ENCODE data around the gene GPATCH3. TPM values are rescaled to one million over a fixed set of nuclear protein-coding genes. Genes with fewer than 3 reads are reported as not detected.
A peak's percentile ranks its signal among the peaks of the same experiment; 100 is the strongest.

Gene GPATCH3
- total RNA-seq, 1 experiment from 2014 or later, result 14.8 TPM

GRCh38 chr1:26864610-26865480 lies 35.4 kb downstream of the GPATCH3 start:
- H4K20me1 ChIP-seq (ENCODE audit: insufficient read depth), result no peaks in the 10 kb centered on the region
- ChIA-PET CTCF (interaction anchor here (0.9 to 3.1 kb wide), 11 partner anchors 10 to 364 kb away, joined by 3 to 12 read pairs (median 4); no protein-coding TSS in a partner anchor), RAD21 (ENCODE audit: low non-redundant PET in 1 of 2, low total read pairs in 2 of 2, uncharacterized antibody in 2 of 2, unreplicated experiment in 2 of 2) (interaction anchor here (0.7 to 0.9 kb wide), 2 partner anchors 54 to 257 kb away, joined by 3 read pairs; no protein-coding TSS in a partner anchor), POLR2A (interaction anchor here (0.7 to 3.9 kb wide), 19 partner anchors 9 to 272 kb away, joined by 3 to 29 read pairs (median 5); partner anchors contain the start of genes GPATCH3, GPN2, NUDC and TRNP1)
- intact Hi-C loops (cut with micrococcal nuclease), result loop anchor here (5.0 to 10.0 kb wide), 2 partner anchors 170 to 263 kb away; partner anchors contain the start of gene ARID1A
- H3K36me3 ChIP-seq (ENCODE audit: control insufficient read depth in 1 of 2, insufficient read depth in 2 of 2, low read length in 2 of 2), result 0 out of 4 replicates have a peak, but pooled peaks cover 0 to 5% of the 10 kb centered on the region in 2 experiments
- H3K9me3 ChIP-seq (ENCODE audit: control insufficient read depth in 1 of 2, insufficient read depth in 1 of 2, low read depth in 1 of 2, low read length in 2 of 2), result no peaks in the 10 kb centered on the region
- no peaks in the 10 kb centered on the region for H3K9me2 ChIP-seq (ENCODE audit: insufficient read depth)
- peak overlapping the region; percentile 88 to 96 for H3K4me3 ChIP-seq (replicated peaks in 1 of 2; ENCODE audit: low read depth in 1 of 2, low read length in 2 of 2)
- peaks cover 42 to 62% of the 10 kb centered on the region in 2 experiments for H3K4me1 ChIP-seq (ENCODE audit: control insufficient read depth in 1 of 2, insufficient read depth in 2 of 2, low read length in 2 of 2)
- no peak overlapping the region for H2AFZ ChIP-seq (ENCODE audit: low read depth, low read length, poor library complexity, severe bottlenecking)
- H3K27me3 ChIP-seq (ENCODE audit: insufficient read depth, low read length), result no peaks in the 10 kb centered on the region
- H3K27ac ChIP-seq (ENCODE audit: low read depth, low read length), result peak overlapping the region; percentile 100
- peak overlapping the region; percentile 99 for H3K9ac ChIP-seq (ENCODE audit: low read length)
- peaks cover 20% of the 10 kb centered on the region for H3K79me2 ChIP-seq (ENCODE audit: insufficient read depth, low read length)
- BruUV-seq (replicated peaks), result TSS peak; percentile 88
- H3K4me2 ChIP-seq (ENCODE audit: low read length), result peak overlapping the region; percentile 100
- DNase-seq (ENCODE audit: low read depth, low spot score) (peak; percentile 95), ATAC-seq (peak; percentile 72)
- TF ChIP-seq POLR2AphosphoS5 (IDR thresholded peaks at IDR 0.05; ENCODE audit: low read depth, low read length) (peak; percentile 98), ELF1 (IDR thresholded peaks at IDR 0.05; ENCODE audit: borderline replicate concordance, low read depth) (no peak), ZBTB33 (IDR thresholded peaks at IDR 0.05; ENCODE audit: extremely low read depth, insufficient replicate concordance, low read length) (no peak), REST (IDR thresholded peaks at IDR 0.05; ENCODE audit: low read depth) (no peak), RAD21 (IDR thresholded peaks at IDR 0.05; ENCODE audit: low read depth) (no peak), CBX3 (IDR thresholded peaks at IDR 0.05; ENCODE audit: low read depth) (no peak), MAX (IDR thresholded peaks at IDR 0.05) (no peak), JUND (IDR thresholded peaks at IDR 0.05) (no peak), CTCF (IDR thresholded peaks at IDR 0.05 in 2 of 3, conservative IDR thresholded peaks at IDR 0.05 in 1 of 3; ENCODE audit: borderline replicate concordance in 1 of 3, insufficient read depth in 1 of 3, low read depth in 2 of 3, low read length in 2 of 3) (no peak), YY1 (IDR thresholded peaks at IDR 0.05; ENCODE audit: extremely low read depth, insufficient replicate concordance, low read depth, low read length) (peak; percentile 57), SRF (IDR thresholded peaks at IDR 0.05; ENCODE audit: low read depth) (no peak), FOSL1 (IDR thresholded peaks at IDR 0.05; ENCODE audit: low read depth) (no peak), EZH2 (IDR thresholded peaks at IDR 0.05) (no peak), SP1 (IDR thresholded peaks at IDR 0.05; ENCODE audit: low read depth) (no peak), CEBPB (IDR thresholded peaks at IDR 0.05; ENCODE audit: low read depth) (no peak), TCF7L2 (IDR thresholded peaks at IDR 0.05; ENCODE audit: borderline replicate concordance, extremely low read depth, insufficient read depth, insufficient read length) (peak; percentile 49), POLR2A (IDR thresholded peaks at IDR 0.05; ENCODE audit: borderline replicate concordance, extremely low read depth, insufficient read depth, insufficient read length) (peak; percentile 95), EZH2phosphoT487 (IDR thresholded peaks at IDR 0.05; ENCODE audit: borderline replicate concordance) (no peak)

All from HCT116 (cell line).